SK-N-MC (cell line): ENCODE results near the gene KIAA1755.

ENCODE experiments used
- EZH2 ChIP-seq: fragments of 200-600 bp; sonication (generic); IDR thresholded peaks from one replicate; pipeline ENCODE4 v1.6.1; 2017; ENCODE audit warnings: antibody characterized with exemption
- POLR2AphosphoS5 ChIP-seq: IDR thresholded peaks from 2 replicates; pipeline ENCODE4 v1.6.1; 2012; ENCODE audit warnings: mild to moderate bottlenecking, low read depth, low read length, borderline replicate concordance

GRCh38 chr20:38210741-38211140 is 49.8 kb downstream of the KIAA1755 start:
- TF ChIP-seq POLR2AphosphoS5 (no peak), EZH2 (no peak)
